ENCODE measurements around the gene BCO2.

GRCh38 chr11:112128483-112129121, 46.7 kb upstream of the BCO2 start:
- no peak for TF ChIP-seq EZH2 (IDR thresholded peaks at IDR 0.05)
- TF ChIP-seq POLR2AphosphoS5 (IDR thresholded peaks at IDR 0.05; ENCODE audit: borderline replicate concordance, low read depth, low read length), result no peak
- TF ChIP-seq FOXP2 (optimal IDR thresholded peaks at IDR 0.05; ENCODE audit: control extremely low read depth, extremely low read length, insufficient read depth), result no peak

All from SK-N-MC (cell line).